ENCODE results near the gene POLDIP2. TPM values are rescaled to one million over a fixed set of nuclear protein-coding genes. Genes with fewer than 3 reads are reported as not detected.

Gene POLDIP2
- polyA plus RNA-seq, 1 donor = 60.7 TPM

GRCh38 chr17:28390141-28390540, 32.8 kb upstream of the POLDIP2 start:
- no peak for DNase-seq

DNA sequence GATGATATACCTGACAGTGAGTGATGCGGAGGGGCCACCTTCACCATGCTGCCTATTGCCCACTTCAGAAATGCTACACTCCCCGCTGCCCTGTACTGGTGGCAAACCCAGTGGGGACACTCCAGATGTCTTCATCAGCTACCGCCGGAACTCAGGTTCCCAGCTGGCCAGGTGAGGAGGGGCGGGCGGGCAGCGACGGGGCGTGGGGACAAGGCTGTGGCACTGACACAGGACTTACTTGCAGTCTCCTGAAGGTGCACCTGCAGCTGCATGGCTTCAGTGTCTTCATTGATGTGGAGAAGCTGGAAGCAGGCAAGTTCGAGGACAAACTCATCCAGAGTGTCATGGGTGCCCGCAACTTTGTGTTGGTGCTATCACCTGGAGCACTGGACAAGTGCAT, 30.8 kb upstream of the POLDIP2 start:
- DNase-seq = no peak

GRCh38 chr17:28386391-28386790, 29.1 kb upstream of the POLDIP2 start:
- no peak for DNase-seq

DNA sequence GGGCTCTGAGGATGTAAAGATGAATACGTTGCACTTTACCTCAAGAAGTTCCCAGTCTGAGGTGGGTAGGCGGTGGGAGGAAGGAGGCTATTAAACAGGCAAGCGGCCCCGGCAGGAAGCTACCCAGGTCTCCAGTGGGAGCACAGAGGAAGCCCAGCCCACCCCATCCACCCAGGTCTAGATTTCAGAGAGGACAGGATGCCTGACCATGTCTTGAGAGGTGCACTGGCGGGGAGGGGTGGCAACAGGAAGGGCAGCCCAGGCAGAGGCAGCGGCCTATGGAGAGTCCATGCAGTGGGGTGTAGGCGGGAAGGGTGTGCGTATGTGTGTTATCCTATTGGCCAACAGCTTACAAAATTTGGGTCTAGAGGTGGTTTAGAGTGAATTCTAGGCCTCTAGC, 28.1 kb upstream of the POLDIP2 start:
- DNase-seq = no peak

GRCh38 chr17:28385037-28385400, 27.7 kb upstream of the POLDIP2 start:
- no peak for DNase-seq

- no peak for DNase-seq
Observed at GRCh38 chr17:28384281-28385036, 27.1 kb upstream of the POLDIP2 start.

DNA sequence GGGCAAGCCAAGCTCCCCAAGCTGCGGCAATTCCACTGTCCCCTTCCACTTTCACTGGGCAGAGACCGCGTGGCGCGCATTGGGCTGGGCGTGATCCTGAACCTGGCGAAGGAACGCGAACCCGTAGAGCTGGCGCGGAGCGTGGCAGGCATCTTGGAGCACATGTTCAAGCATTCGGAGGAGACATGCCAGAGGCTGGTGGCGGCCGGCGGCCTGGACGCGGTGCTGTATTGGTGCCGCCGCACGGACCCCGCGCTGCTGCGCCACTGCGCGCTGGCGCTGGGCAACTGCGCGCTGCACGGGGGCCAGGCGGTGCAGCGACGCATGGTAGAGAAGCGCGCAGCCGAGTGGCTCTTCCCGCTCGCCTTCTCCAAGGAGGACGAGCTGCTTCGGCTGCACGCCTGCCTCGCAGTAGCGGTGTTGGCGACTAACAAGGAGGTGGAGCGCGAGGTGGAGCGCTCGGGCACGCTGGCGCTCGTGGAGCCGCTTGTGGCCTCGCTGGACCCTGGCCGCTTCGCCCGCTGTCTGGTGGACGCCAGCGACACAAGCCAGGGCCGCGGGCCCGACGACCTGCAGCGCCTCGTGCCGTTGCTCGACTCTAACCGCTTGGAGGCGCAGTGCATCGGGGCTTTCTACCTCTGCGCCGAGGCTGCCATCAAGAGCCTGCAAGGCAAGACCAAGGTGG, 24.0 kb upstream of the POLDIP2 start:
- DNase-seq = no peak

GRCh38 chr17:28379814-28380801, 22.8 kb upstream of the POLDIP2 start:
- no peak for DNase-seq

DNA sequence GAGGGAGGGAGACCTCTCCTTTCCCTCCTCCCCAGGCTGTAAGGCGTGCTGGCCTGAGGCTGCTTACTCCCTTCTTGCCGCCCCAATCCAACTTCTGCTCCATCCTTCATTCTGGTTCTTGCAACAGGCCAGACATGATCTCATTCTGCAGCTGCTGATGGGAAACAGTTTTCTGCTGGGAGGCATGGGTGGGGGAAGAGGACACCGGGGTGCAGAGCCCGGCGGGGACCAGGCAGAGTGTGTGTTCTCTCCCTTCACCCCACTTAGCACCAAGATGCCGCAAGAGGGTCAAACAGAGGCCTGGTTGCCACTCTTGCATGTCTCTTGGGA, 15.6 kb upstream of the POLDIP2 start:
- no peak for DNase-seq

- DNase-seq = peak; percentile 41
Observed at GRCh38 chr17:28372203-28372944, 15.0 kb upstream of the POLDIP2 start.

- DNase-seq = peak; percentile 66
Observed at GRCh38 chr17:28371245-28372202, 14.2 kb upstream of the POLDIP2 start, which contains the start of gene SARM1. TSS of gene SARM1 (plus strand) at chr17:28371694. CDS start at chr17:28372033, 339 bp downstream.

GRCh38 chr17:28370744-28371103, 13.4 kb upstream of the POLDIP2 start:
- no peak for DNase-seq

DNA sequence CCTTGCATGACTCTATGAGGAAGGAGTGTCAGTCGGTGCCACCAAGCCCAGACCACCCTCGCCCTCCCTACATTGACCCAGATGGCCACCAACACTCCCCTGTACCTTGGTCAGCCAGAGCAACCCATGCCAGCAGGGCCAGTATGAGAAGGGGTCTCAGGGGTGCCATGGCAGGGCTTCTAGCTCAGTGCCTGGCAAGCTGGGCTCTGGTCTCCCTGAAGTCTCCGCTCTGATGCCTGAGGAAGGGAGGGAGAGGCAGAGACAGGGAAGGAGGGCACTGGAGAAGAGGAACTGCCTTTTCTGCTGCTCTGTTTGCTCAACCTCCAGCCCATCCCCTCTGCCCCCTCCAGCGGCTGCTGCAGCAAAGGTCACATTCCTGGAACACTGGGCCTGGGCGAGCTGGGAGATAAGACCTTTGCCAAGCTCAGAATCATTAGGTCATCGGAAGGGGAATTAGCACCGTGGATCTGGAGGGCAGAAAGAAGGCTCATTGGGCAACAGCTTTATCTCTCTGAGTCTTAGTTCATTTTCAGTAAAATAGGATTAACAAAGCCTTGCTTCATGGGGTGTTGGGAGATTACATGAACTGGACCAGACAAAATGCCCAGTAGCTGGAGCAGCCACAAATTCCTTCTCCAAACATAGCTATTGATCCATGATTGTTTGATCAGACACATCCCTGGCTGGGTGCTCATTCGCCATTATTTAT, 12.9 kb upstream of the POLDIP2 start, which contains the start of gene VTN:
Gene VTN, minus strand, starts transcription at position 273 of the 709 bp plus-strand sequence. Its CDS starts 104 bp downstream, at position 169.
- no peak for DNase-seq

GRCh38 chr17:28369684-28370034, 12.3 kb upstream of the POLDIP2 start:
- DNase-seq = no peak

DNA sequence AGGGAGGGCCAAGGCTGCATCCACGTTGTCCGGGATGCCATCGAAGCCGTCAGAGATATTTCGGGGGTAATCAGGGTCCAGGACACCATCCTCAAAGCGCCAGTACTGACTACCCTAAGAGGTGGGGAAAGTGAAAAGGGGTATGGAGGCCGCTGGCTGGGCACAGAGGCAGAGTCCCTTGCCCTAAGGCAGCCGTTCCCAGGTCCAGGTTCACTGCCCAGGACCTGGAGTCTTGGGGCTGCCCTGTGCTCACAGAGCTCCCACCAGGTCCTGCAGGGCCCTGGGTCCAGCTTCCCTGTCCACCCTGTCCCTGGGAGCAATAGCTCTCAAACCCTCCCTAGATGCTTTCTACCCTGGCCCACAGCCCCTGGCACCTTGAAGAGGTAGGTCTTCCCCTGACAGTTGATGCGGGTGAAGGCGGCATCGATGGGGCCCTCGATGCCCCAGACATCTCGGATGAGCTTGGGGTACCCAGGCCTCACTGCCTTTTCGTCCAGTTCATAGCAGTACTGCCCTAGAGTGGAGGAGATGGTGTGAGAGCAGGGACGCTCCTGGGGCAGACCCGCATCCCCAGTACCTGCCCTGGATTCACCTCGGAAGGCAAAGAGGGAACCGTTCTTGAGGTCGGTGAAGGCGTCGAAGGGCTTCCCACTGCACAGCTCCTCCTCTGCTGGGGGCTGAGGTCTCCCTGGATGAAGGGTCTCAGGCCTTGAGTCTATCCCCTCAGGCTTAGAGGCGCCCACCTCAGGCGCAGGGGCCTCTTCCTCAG, 11.8 kb upstream of the POLDIP2 start:
- no peak for DNase-seq

DNA sequence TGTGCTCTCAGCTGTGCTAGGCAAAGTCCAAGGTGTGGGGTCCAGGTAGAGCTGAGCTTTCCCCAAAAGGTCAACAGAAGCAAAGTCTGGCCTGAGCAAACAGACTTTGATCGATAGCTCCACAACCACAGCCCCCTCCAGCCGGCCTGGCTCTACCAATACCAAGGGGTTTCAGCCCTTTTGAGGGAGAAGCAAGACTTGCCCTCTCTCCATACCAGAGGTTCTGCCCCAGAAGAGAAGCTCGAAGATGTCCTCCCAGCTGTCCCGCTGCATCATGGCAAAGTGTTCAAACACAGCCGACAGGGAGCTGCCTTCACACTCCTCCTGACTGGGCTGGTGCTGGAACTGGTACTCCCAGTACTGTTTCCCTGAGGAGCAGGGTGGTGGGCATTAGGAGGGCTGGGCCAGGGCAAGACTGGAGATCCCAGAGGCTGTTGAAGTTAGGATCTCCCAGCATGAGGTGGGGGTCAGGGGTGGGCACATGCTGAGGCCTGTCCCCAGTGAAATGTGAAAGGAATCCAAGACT, 11.0 kb upstream of the POLDIP2 start:
- DNase-seq = no peak

GRCh38 chr17:28367641-28368305, 10.4 kb upstream of the POLDIP2 start:
- no peak for DNase-seq

DNA sequence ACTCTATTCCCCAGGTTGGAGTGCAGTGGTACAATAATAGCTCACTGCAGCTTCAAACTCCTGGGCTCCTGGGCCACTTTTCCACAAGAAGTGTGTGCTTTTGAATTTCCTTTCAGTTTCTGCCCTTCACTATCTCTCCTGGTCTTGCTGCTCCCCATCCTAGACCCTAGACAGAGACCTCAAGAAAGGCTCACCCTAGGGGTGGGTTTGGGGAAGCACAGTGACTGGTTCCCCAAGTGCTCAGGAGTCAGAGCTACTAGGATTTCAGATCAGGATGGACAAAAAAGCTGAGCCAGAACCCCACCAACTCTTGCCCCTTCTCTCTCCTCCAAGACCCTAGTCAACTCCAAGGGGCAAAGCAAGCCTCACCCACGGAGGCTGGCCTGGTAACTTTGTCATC, 9.3 kb upstream of the POLDIP2 start:
- no peak for DNase-seq

- DNase-seq = no peak
Observed at GRCh38 chr17:28365487-28365886, 8.2 kb upstream of the POLDIP2 start.

Data from hindlimb muscle (tissue), 1 donor.